H1 (cell line): ENCODE data around the gene ATG7. TPM values are rescaled to one million over a fixed set of nuclear protein-coding genes. Genes with fewer than 3 reads are reported as not detected.

ENCODE experiments used
- CEBPB ChIP-seq: IDR thresholded peaks from 2 replicates; pipeline ENCODE4 v1.6.1; 2012; ENCODE audit warnings: low read depth, low read length
- E2F6 ChIP-seq: IDR thresholded peaks from 2 replicates; pipeline ENCODE4 v1.6.1; 2012; ENCODE audit warnings: inconsistent platforms
- EP300 ChIP-seq, 2 experiments: IDR thresholded peaks; 1 replicate in 1 of 2; 2 replicates in 1 of 2; pipeline ENCODE4 v1.6.1; 2011 to 2012; ENCODE audit warnings: low read depth in 2 of 2, low read length in 2 of 2, mild to moderate bottlenecking in 2 of 2, borderline replicate concordance in 1 of 2, inconsistent platforms in 1 of 2, moderate library complexity in 1 of 2
- KDM5A ChIP-seq: fragments of 200-600 bp; IDR thresholded peaks from 2 replicates; pipeline ENCODE4 v1.7.1; 2012; ENCODE audit warnings: mild to moderate bottlenecking, low read length, inconsistent platforms, mixed read lengths
- POLR2AphosphoS5 ChIP-seq: IDR thresholded peaks from 2 replicates; pipeline ENCODE4 v1.6.1; 2011; ENCODE audit warnings: low read depth, low read length
- RXRA ChIP-seq: IDR thresholded peaks from 2 replicates; pipeline ENCODE4 v1.6.1; 2011; ENCODE audit warnings: low read depth, mild to moderate bottlenecking, low read length, moderate library complexity; ENCODE audit not compliant: insufficient read depth
- polyA plus RNA-seq, 7 experiments: library from polyadenylated mRNA; depleted of rRNA in 3 of 7; stranded (reverse) in 5 of 7; unstranded in 2 of 7; fragments of >200 nt in 5 of 7; fragments of 200-250 nt in 2 of 7; gene quantifications; 1 replicate in 5 of 7; 2 replicates in 1 of 7; 4 replicates in 1 of 7; pipeline versions ENCODE4 v1.2.1 to v1.2.3, GENCODE V29; 2011 to 2013; ENCODE audit warnings: missing spikeins in 2 of 7, mixed read lengths in 2 of 7
- total RNA-seq: library from RNA; stranded (reverse); fragmentation: NEBNext Ultra II Directional; extraction: Animal tissue kit (Norgen Biotek cat#: 25700); gene quantifications from 2 replicates; pipeline ENCODE4 v1.2.1, GENCODE V29; 2021

The ATG7 gene
- total and polyA plus RNA-seq, 2 of the 8 experiments (the other 6 are each of a cell fraction or from before 2014, with no cell fraction given), result 15.0 to 19.1 TPM

- TF ChIP-seq EP300 (IDR thresholded peaks at IDR 0.05; ENCODE audit: borderline replicate concordance in 1 of 2, low read depth in 2 of 2, low read length in 2 of 2) (no peak), POLR2AphosphoS5 (no peak), RXRA (no peak), KDM5A (no peak), CEBPB (no peak), E2F6 (no peak)
These were observed 19.6 kb downstream of the ATG7 start (continued) for GRCh38 chr3:11291808-11292207.
